T-helper 1 cell treated with Interleukin-12 subunit alpha and Interleukin-12 subunit beta and Interleukin-4 antibody, amounts not matched to agents 30 μg/mL and 1 μg/mL, for 36 hours (primary cell): ENCODE results near the gene TMEM8B.
"Not testable (repeated sequence)": the region's sequence is repeated elsewhere in the genome, so short reads cannot be mapped to it uniquely, and the experiment has no call there.

ENCODE experiments used
- H3K27ac Mint-ChIP-seq: one replicate; pipeline ENCODE4 v1.8.0; 2021; ENCODE audit warnings: mild to moderate bottlenecking, mixed read lengths
- H3K27me3 Mint-ChIP-seq: one replicate; pipeline ENCODE4 v1.8.0; 2021; ENCODE audit warnings: low read depth, mixed read lengths
- H3K36me3 Mint-ChIP-seq: one replicate; pipeline ENCODE4 v1.8.0; 2021; ENCODE audit warnings: low read depth, mixed read lengths
- H3K4me1 Mint-ChIP-seq: one replicate; pipeline ENCODE4 v1.8.0; 2021; ENCODE audit warnings: low read depth, mixed read lengths
- H3K4me3 Mint-ChIP-seq: one replicate; pipeline ENCODE4 v1.8.0; 2021; ENCODE audit warnings: mild to moderate bottlenecking, moderate library complexity, mixed read lengths
- H3K9me3 Mint-ChIP-seq: one replicate; pipeline ENCODE4 v1.8.0; 2021; ENCODE audit warnings: mixed read lengths

Gene TMEM8B

GRCh38 chr9:35859990-35860339, 30.9 kb downstream of the TMEM8B start:
- Mint-ChIP-seq H3K36me3 (no peaks in the 10 kb centered on the region), H3K4me3 (no peak overlapping the region), H3K27me3 (peaks cover 20% of the 10 kb centered on the region), H3K9me3 (no peaks in the 10 kb centered on the region), H3K4me1 (no peaks in the 10 kb centered on the region), H3K27ac (no peak overlapping the region)

- no peaks in the 10 kb centered on the region for H3K9me3 Mint-ChIP-seq
- H3K4me3 Mint-ChIP-seq = no peak overlapping the region
- H3K36me3 Mint-ChIP-seq = no peaks in the 10 kb centered on the region
- peaks cover 17% of the 10 kb centered on the region for H3K27me3 Mint-ChIP-seq
- no peak overlapping the region for H3K27ac Mint-ChIP-seq
- no peaks in the 10 kb centered on the region for H3K4me1 Mint-ChIP-seq
Measured at GRCh38 chr9:35861161-35861897, 32.3 kb downstream of the TMEM8B start.

GRCh38 chr9:35862328-35862727, 33.3 kb downstream of the TMEM8B start:
- no peaks in the 10 kb centered on the region for H3K4me1 Mint-ChIP-seq
- H3K36me3 Mint-ChIP-seq = no peaks in the 10 kb centered on the region
- no peak overlapping the region for H3K4me3 Mint-ChIP-seq
- no peak overlapping the region for H3K27ac Mint-ChIP-seq
- peaks cover 12% of the 10 kb centered on the region for H3K27me3 Mint-ChIP-seq
- no peaks in the 10 kb centered on the region for H3K9me3 Mint-ChIP-seq

- H3K9me3 Mint-ChIP-seq = no peaks in the 10 kb centered on the region
- H3K27me3 Mint-ChIP-seq = peaks cover 11% of the 10 kb centered on the region
- H3K36me3 Mint-ChIP-seq = no peaks in the 10 kb centered on the region
- H3K27ac Mint-ChIP-seq = no peak overlapping the region
- H3K4me3 Mint-ChIP-seq = no peak overlapping the region
- no peaks in the 10 kb centered on the region for H3K4me1 Mint-ChIP-seq
Measured at GRCh38 chr9:35863583-35863982, 34.6 kb downstream of the TMEM8B start.

GRCh38 chr9:35864695-35865255, 35.7 kb downstream of the TMEM8B start:
- H3K4me3 Mint-ChIP-seq = no peak overlapping the region
- H3K27me3 Mint-ChIP-seq = peaks cover 11% of the 10 kb centered on the region
- H3K27ac Mint-ChIP-seq = no peak overlapping the region
- no peaks in the 10 kb centered on the region for H3K4me1 Mint-ChIP-seq
- H3K36me3 Mint-ChIP-seq = no peaks in the 10 kb centered on the region
- no peaks in the 10 kb centered on the region for H3K9me3 Mint-ChIP-seq

- H3K4me3 Mint-ChIP-seq = no peak overlapping the region
- H3K9me3 Mint-ChIP-seq = no peaks in the 10 kb centered on the region
- no peaks in the 10 kb centered on the region for H3K4me1 Mint-ChIP-seq
- H3K27ac Mint-ChIP-seq = no peak overlapping the region
- no peaks in the 10 kb centered on the region for H3K27me3 Mint-ChIP-seq
- no peaks in the 10 kb centered on the region for H3K36me3 Mint-ChIP-seq
Measured at GRCh38 chr9:35867538-35867937, 38.5 kb downstream of the TMEM8B start.

- no peaks in the 10 kb centered on the region for H3K4me1 Mint-ChIP-seq
- no peak overlapping the region for H3K4me3 Mint-ChIP-seq
- H3K9me3 Mint-ChIP-seq = no peaks in the 10 kb centered on the region
- no peaks in the 10 kb centered on the region for H3K36me3 Mint-ChIP-seq
- H3K27me3 Mint-ChIP-seq = no peaks in the 10 kb centered on the region
- H3K27ac Mint-ChIP-seq = no peak overlapping the region
Measured at GRCh38 chr9:35868933-35869332, 39.9 kb downstream of the TMEM8B start.

GRCh38 chr9:35869621-35870216, 40.7 kb downstream of the TMEM8B start:
- Mint-ChIP-seq H3K27ac (no peak overlapping the region), H3K9me3 (no peaks in the 10 kb centered on the region), H3K4me1 (no peaks in the 10 kb centered on the region), H3K36me3 (no peaks in the 10 kb centered on the region), H3K27me3 (peaks cover 1% of the 10 kb centered on the region), H3K4me3 (no peak overlapping the region)

GRCh38 chr9:35870351-35870923, 41.4 kb downstream of the TMEM8B start, which contains the start of gene OR13J1:
Gene OR13J1, minus strand, starts transcription at chr9:35870401. Its CDS starts 0 bp downstream, at chr9:35870401.
- Mint-ChIP-seq H3K4me1 (no peaks in the 10 kb centered on the region), H3K27me3 (peaks cover 6% of the 10 kb centered on the region), H3K36me3 (no peaks in the 10 kb centered on the region), H3K27ac (no peak within 1 kb of the TSS), H3K9me3 (no peaks in the 10 kb centered on the region), H3K4me3 (no peak within 1 kb of the TSS)

- H3K36me3 Mint-ChIP-seq = no peaks in the 10 kb centered on the region
- no peaks in the 10 kb centered on the region for H3K4me1 Mint-ChIP-seq
- no peak overlapping the region for H3K27ac Mint-ChIP-seq
- no peak overlapping the region for H3K4me3 Mint-ChIP-seq
- peaks cover 15% of the 10 kb centered on the region for H3K27me3 Mint-ChIP-seq
- peaks cover 1% of the 10 kb centered on the region for H3K9me3 Mint-ChIP-seq
Measured at GRCh38 chr9:35871545-35871944, 42.5 kb downstream of the TMEM8B start.

GRCh38 chr9:35872505-35872904, 43.5 kb downstream of the TMEM8B start:
- peaks cover 9% of the 10 kb centered on the region for H3K9me3 Mint-ChIP-seq
- no peaks in the 10 kb centered on the region for H3K4me1 Mint-ChIP-seq
- no peak overlapping the region for H3K27ac Mint-ChIP-seq
- no peaks in the 10 kb centered on the region for H3K36me3 Mint-ChIP-seq
- H3K27me3 Mint-ChIP-seq = peaks cover 25% of the 10 kb centered on the region
- H3K4me3 Mint-ChIP-seq = no peak overlapping the region

GRCh38 chr9:35882263-35882848, 53.3 kb downstream of the TMEM8B start:
- no peaks in the 10 kb centered on the region for H3K4me1 Mint-ChIP-seq
- no peak overlapping the region for H3K4me3 Mint-ChIP-seq
- no peak overlapping the region for H3K27ac Mint-ChIP-seq
- H3K36me3 Mint-ChIP-seq = no peaks in the 10 kb centered on the region
- H3K27me3 Mint-ChIP-seq = peaks cover 51% of the 10 kb centered on the region
- peaks cover 6% of the 10 kb centered on the region for H3K9me3 Mint-ChIP-seq

- Mint-ChIP-seq H3K27me3 (peaks cover 45% of the 10 kb centered on the region), H3K4me1 (no peaks in the 10 kb centered on the region), H3K36me3 (no peaks in the 10 kb centered on the region), H3K4me3 (no peak overlapping the region), H3K9me3 (no peaks in the 10 kb centered on the region), H3K27ac (no peak overlapping the region)
Measured at GRCh38 chr9:35882996-35883395, 54.0 kb downstream of the TMEM8B start.

GRCh38 chr9:35884908-35885307, 55.9 kb downstream of the TMEM8B start:
- H3K4me1 Mint-ChIP-seq, H3K4me3 Mint-ChIP-seq, H3K27ac Mint-ChIP-seq, H3K9me3 Mint-ChIP-seq, H3K36me3 Mint-ChIP-seq: not testable (repeated sequence)
- peaks cover 35% of the 10 kb centered on the region for H3K27me3 Mint-ChIP-seq

- Mint-ChIP-seq H3K4me3 (no peak overlapping the region), H3K9me3 (no peaks in the 10 kb centered on the region), H3K27ac (no peak overlapping the region), H3K36me3 (no peaks in the 10 kb centered on the region), H3K27me3 (peaks cover 41% of the 10 kb centered on the region), H3K4me1 (no peaks in the 10 kb centered on the region)
Measured at GRCh38 chr9:35891646-35892045, 62.6 kb downstream of the TMEM8B start.
